Measurements from ENCODE around the gene IGF1. TPM values are rescaled to one million over a fixed set of nuclear protein-coding genes. Genes with fewer than 3 reads are reported as not detected.

IGF1 gene
- total and polyA plus RNA-seq, 9 of the 15 experiments (the other 6 are each of a cell fraction or from before 2014, with no cell fraction given), result 3.7 to 13.9 (median 4.5) TPM

DNA sequence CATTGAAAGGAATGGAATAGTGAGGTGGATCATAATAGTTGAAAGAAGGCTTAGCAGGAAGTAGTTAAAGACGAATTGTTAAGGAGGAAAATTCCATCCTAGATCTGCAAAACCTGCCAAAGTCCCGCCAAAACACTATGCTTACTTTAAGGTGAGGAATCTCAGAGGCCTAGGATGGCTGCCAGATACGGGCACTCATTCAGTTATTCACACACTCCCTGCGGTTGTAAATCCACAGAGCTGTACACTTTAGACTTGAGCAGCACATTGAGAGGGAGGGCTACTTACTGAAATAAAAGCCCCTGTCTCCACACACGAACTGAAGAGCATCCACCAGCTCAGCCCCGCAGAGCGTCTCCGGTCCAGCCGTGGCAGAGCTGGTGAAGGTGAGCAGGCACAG, 5.0 kb downstream of the IGF1 start:
- in situ Hi-C loops (cut with MboI), result loop anchor here (25.0 kb wide), 1 partner anchor 538 kb away; no protein-coding TSS in a partner anchor
- Histone ChIP-seq H3K9me3 (replicated peaks; ENCODE audit: control insufficient read depth, insufficient read depth, low read depth, low read length) (no peaks in the 10 kb centered on the region), H2AFZ (ENCODE audit: low read depth, low read length) (no peak overlapping the region), H4K20me1 (replicated peaks; ENCODE audit: control insufficient read depth, insufficient read depth, low read length) (no peaks in the 10 kb centered on the region), H3K9ac (ENCODE audit: insufficient read depth in 1 of 2, low read depth in 2 of 2, low read length in 2 of 2) (peak overlapping the region in 1 of 2 experiments; percentile 73; a peak in 1 of 4 replicates), H3K9me1 (ENCODE audit: control insufficient read depth, insufficient read depth, low read length) (no peaks in the 10 kb centered on the region), H3K4me3 (no peak overlapping the region), H3K27ac (ENCODE audit: extremely low read depth, low read depth, low read length) (no peak overlapping the region), H3K27me3 (ENCODE audit: control insufficient read depth in 2 of 2, insufficient read depth in 2 of 2, low read length in 2 of 2) (no peaks in the 10 kb centered on the region), H3K79me2 (ENCODE audit: control insufficient read depth, insufficient read depth, low read length) (no peaks in the 10 kb centered on the region), H3K4me2 (ENCODE audit: insufficient read depth, low read length) (no peak overlapping the region), H3K4me1 (replicated peaks in 1 of 2; ENCODE audit: control insufficient read depth in 2 of 2, insufficient read depth in 2 of 2, low read length in 2 of 2) (peaks cover 4 to 33% of the 10 kb centered on the region in 2 experiments; a peak in 4 of 5 replicates), H3K36me3 (ENCODE audit: control insufficient read depth, insufficient read depth, low read length) (no peaks in the 10 kb centered on the region)
- ATAC-seq (no peak), FAIRE-seq (no peak), DNase-seq (ENCODE audit: extremely low read depth in 1 of 4, low spot score in 3 of 4) (no peak)
- 56% methylated on average over 9 of the region's 9 CpGs for WGBS (ENCODE audit: insufficient coverage, low coverage, missing lambda C conversion rate)
- ChIA-PET CTCF (ENCODE audit: low intra/inter-chr PET ratio) (no interaction called here), POLR2A (no interaction called here)
- intact Hi-C loops (cut with micrococcal nuclease), result loop anchor here (2.0 kb wide), 1 partner anchor 35 kb away; no protein-coding TSS in a partner anchor
- TF ChIP-seq DNMT1 (IDR thresholded peaks at IDR 0.05) (no peak), MYC (IDR thresholded peaks at IDR 0.05; ENCODE audit: low read depth, low read length) (no peak), MYC (CRISPR knock-in tag; IDR thresholded peaks at IDR 0.05; ENCODE audit: borderline replicate concordance, low read depth) (no peak), BDP1 (IDR thresholded peaks at IDR 0.05; ENCODE audit: insufficient read depth, insufficient read length) (no peak), ZFX (CRISPR knock-in tag; IDR thresholded peaks at IDR 0.05) (no peak), PCBP1 (IDR thresholded peaks at IDR 0.05; ENCODE audit: low read depth, low read length, poor library complexity, severe bottlenecking) (no peak), TAL1 (IDR thresholded peaks at IDR 0.05) (no peak)
- BruUV-seq (replicated peaks), result no TSS peak

Measured in K562 (cell line).